ENCODE data around the gene SNX18. TPM values are rescaled to one million over a fixed set of nuclear protein-coding genes. Genes with fewer than 3 reads are reported as not detected.

The SNX18 gene
- total RNA-seq, 4 donors from 2014 or later = 17.9 to 43.2 (median 24.4) TPM

DNA sequence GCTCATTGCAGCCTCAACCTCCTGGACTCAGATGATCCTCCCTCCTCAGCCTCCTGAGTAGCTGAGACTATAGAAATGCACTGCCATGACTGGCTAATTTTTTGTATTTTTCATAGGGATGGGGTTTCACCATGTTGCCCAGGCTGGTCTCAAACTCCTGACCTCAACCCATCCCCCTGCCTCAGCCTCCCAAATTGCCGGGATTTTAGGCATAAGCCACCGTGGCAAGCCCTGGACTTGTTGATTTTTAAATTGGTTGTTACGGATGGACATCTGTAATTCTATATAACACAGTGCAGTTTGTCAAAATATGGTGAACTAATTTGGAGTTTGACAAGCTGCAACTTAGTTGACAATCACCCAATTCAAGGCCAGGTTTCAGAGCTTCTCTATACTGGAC lies 22.7 kb downstream of the SNX18 start:
- peaks cover 7% of the 10 kb centered on the region for H3K4me1 ChIP-seq
- no peaks in the 10 kb centered on the region for H3K27me3 ChIP-seq
- DNase-seq (ENCODE audit: low spot score in 2 of 2) = no peak
- no peaks in the 10 kb centered on the region for H3K9me3 ChIP-seq
- no peaks in the 10 kb centered on the region for H3K36me3 ChIP-seq
- H3K27ac ChIP-seq = no peak overlapping the region
- no peak for TF ChIP-seq POLR2A (IDR thresholded peaks at IDR 0.05)
- TF ChIP-seq POLR2AphosphoS5 (IDR thresholded peaks at IDR 0.05) = no peak
- TF ChIP-seq EP300 (IDR thresholded peaks at IDR 0.05) = no peak
- TF ChIP-seq, protein P1, sequence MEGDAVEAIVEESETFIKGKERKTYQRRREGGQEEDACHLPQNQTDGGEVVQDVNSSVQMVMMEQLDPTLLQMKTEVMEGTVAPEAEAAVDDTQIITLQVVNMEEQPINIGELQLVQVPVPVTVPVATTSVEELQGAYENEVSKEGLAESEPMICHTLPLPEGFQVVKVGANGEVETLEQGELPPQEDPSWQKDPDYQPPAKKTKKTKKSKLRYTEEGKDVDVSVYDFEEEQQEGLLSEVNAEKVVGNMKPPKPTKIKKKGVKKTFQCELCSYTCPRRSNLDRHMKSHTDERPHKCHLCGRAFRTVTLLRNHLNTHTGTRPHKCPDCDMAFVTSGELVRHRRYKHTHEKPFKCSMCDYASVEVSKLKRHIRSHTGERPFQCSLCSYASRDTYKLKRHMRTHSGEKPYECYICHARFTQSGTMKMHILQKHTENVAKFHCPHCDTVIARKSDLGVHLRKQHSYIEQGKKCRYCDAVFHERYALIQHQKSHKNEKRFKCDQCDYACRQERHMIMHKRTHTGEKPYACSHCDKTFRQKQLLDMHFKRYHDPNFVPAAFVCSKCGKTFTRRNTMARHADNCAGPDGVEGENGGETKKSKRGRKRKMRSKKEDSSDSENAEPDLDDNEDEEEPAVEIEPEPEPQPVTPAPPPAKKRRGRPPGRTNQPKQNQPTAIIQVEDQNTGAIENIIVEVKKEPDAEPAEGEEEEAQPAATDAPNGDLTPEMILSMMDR (IDR thresholded peaks at IDR 0.05) = no peak
- WGBS = 93% methylated on average over 3 of the region's 3 CpGs
- H3K4me3 ChIP-seq = no peak overlapping the region

DNA sequence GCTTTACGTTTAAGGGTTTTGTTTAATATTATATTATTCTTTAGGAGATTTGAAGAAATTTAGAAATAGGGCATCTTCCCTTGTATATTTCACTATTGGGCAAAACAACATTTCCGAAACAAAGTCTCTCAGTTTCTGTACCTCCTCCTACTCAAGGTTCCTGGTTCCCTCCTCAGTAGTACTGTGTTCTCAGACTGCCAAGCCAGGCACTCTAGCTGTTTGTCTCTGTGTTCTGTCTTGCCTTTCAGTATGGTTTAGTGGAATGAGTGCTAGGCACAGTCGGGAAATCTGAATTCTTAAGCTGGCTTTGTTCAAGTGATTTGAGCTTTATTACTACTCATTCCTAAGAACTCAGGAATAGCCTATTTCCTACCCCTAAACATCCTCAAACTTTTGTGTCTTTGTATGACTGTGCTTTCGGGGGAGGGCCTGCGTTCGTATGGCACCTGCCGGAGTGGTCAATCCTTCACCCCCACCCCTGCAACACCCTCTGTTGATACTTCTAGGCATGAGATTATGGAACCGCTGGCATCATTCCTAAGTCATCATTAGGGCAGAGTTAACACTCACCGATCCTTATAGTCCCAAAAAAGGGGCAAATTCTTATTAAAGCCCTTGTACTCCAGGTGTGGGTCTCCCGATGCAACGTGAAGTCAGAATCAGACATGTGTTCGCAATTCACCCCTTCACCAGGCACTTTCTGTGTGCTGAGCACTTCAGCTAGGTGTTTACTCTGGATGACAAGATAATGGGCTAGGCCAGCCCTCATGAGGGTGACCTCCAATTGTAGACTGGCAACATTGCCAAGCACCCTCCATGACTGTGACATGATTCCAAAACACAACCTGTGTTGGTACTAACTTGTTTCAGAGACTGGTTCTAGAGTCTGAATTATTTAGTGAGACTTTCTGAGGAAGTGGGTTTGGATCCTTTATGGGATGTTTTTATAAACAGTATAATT lies 24.5 kb downstream of the SNX18 start:
- 90% methylated on average over 12 of the region's 12 CpGs for WGBS
- TF ChIP-seq POLR2A (IDR thresholded peaks at IDR 0.05) (no peak), POLR2AphosphoS5 (IDR thresholded peaks at IDR 0.05) (no peak)
- no peaks in the 10 kb centered on the region for H3K9me3 ChIP-seq
- no peak for DNase-seq (ENCODE audit: low spot score in 2 of 2)
- no peak overlapping the region for H3K27ac ChIP-seq
- H3K4me1 ChIP-seq = peaks cover 10% of the 10 kb centered on the region
- H3K36me3 ChIP-seq = no peaks in the 10 kb centered on the region
- H3K4me3 ChIP-seq = no peak overlapping the region
- no peaks in the 10 kb centered on the region for H3K27me3 ChIP-seq

DNA sequence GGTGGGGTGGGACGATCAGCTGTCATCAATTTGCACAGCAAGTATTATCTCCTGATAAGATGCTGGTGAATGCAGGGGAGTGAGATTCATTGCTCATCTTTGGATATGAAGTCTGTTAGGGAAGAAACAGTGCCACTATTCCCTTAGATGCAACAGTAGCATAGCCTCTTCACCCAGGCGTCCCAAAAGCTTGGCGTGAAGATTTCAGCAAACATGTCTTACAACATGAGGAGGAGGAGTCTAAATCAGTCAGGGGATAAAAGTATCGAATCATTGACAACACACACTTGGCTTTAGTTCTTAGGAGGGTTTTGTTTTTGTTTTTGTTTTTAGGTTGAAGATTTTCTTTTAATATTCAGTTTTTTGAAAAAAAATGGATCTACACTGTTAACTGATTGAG lies 26.5 kb downstream of the SNX18 start:
- DNase-seq (ENCODE audit: low spot score in 2 of 2) = no peak
- peaks cover 19% of the 10 kb centered on the region for H3K4me1 ChIP-seq
- no peaks in the 10 kb centered on the region for H3K9me3 ChIP-seq
- no peaks in the 10 kb centered on the region for H3K27me3 ChIP-seq
- no peak overlapping the region for H3K4me3 ChIP-seq
- no peaks in the 10 kb centered on the region for H3K36me3 ChIP-seq
- no peak overlapping the region for H3K27ac ChIP-seq
- 78% methylated on average over 4 of the region's 4 CpGs for WGBS
- TF ChIP-seq POLR2AphosphoS5 (IDR thresholded peaks at IDR 0.05) (no peak), POLR2A (IDR thresholded peaks at IDR 0.05) (no peak), EP300 (IDR thresholded peaks at IDR 0.05) (no peak)
- TF ChIP-seq, protein P1 (IDR thresholded peaks at IDR 0.05) = no peak

DNA sequence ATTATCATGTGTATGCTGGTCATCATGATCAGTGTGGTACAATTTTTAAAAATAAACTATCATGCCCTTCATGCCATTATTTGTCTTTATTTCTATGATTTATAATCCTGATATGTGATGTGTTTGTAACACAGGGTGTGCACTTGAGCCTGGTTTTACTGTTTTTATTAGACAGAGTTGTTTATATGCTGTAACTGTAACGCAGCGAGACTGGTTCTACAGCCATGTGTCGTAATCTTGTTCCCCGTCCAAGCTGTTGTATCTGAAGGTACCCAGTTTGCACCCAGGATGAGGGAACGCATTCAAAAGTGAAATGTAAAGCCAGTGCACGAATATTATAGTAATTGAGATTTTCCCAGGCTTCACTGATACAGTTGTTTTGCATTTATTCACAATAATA lies 28.2 kb downstream of the SNX18 start:
- H3K27me3 ChIP-seq = no peaks in the 10 kb centered on the region
- 77% methylated on average over 6 of the region's 6 CpGs for WGBS
- no peak overlapping the region for H3K27ac ChIP-seq
- no peak overlapping the region for H3K4me3 ChIP-seq
- no peak for DNase-seq (ENCODE audit: low spot score in 2 of 2)
- H3K9me3 ChIP-seq = no peaks in the 10 kb centered on the region
- H3K4me1 ChIP-seq = peaks cover 19% of the 10 kb centered on the region
- H3K36me3 ChIP-seq = no peaks in the 10 kb centered on the region
- TF ChIP-seq POLR2A (IDR thresholded peaks at IDR 0.05) = no peak
- TF ChIP-seq EP300 (IDR thresholded peaks at IDR 0.05) = no peak
- TF ChIP-seq, protein P1 (IDR thresholded peaks at IDR 0.05) = no peak
- no peak for TF ChIP-seq POLR2AphosphoS5 (IDR thresholded peaks at IDR 0.05)

DNA sequence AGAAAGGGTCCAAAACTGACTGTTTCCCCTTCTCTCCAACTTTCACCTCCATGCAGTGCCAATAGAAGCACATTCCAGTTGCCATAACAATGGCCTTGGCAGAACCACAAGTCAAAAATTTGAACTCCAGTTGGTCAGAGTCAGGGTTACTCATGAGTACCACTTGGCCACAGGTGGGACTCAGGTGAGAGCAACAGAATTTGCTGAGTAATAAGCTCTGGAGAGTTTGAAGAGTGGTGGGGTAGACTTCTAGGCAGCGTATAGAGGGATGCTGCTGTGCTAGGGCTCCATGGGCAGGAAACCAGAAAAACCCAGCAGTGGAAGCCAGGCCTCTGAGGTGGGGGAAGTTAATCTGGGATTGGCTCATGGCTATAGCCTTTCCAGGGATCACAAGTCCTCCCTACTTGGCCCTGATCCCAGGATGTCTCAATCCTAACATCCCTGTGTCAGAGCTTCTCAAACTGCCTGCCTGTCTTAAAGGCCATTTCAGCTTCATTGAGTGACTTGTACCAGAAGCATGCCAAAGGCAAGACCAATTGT lies 30.2 kb downstream of the SNX18 start:
- DNase-seq (ENCODE audit: low spot score in 2 of 2) = peak in 1 of 2 donors; percentile 90
- TF ChIP-seq, protein P1 (IDR thresholded peaks at IDR 0.05) = no peak
- TF ChIP-seq EP300 (IDR thresholded peaks at IDR 0.05) (no peak), POLR2A (IDR thresholded peaks at IDR 0.05) (no peak), POLR2AphosphoS5 (IDR thresholded peaks at IDR 0.05) (peak in 1 of 3 donors; percentile 24)
- H3K4me3 ChIP-seq = no peak overlapping the region
- no peaks in the 10 kb centered on the region for H3K9me3 ChIP-seq
- 67% methylated on average over 1 of the region's 1 CpG for WGBS
- peaks cover 19% of the 10 kb centered on the region for H3K4me1 ChIP-seq
- H3K36me3 ChIP-seq = no peaks in the 10 kb centered on the region
- no peaks in the 10 kb centered on the region for H3K27me3 ChIP-seq
- no peak overlapping the region for H3K27ac ChIP-seq

Measured in suprapubic skin (tissue), 4 donors.